ENCODE data around the gene TAF15.

TAF15 gene

GRCh38 chr17:35895636-35896587 lies 86.6 kb downstream of the TAF15 start:
- no peak overlapping the region for H3K27ac ChIP-seq
- no peak for TF ChIP-seq CTCF (conservative IDR thresholded peaks at IDR 0.05)

Data from VCaP (cell line).